HG02763 (cell line): Measurements from ENCODE around the gene VPS37B.

Source experiments
- ATAC-seq: cut with Tn5 transposase; IDR thresholded peaks from one replicate; pipeline ENCODE4 v1.9.1; 2021; ENCODE audit warnings: mild to moderate bottlenecking, moderate library complexity; ENCODE audit not compliant: unreplicated experiment

The VPS37B gene

DNA sequence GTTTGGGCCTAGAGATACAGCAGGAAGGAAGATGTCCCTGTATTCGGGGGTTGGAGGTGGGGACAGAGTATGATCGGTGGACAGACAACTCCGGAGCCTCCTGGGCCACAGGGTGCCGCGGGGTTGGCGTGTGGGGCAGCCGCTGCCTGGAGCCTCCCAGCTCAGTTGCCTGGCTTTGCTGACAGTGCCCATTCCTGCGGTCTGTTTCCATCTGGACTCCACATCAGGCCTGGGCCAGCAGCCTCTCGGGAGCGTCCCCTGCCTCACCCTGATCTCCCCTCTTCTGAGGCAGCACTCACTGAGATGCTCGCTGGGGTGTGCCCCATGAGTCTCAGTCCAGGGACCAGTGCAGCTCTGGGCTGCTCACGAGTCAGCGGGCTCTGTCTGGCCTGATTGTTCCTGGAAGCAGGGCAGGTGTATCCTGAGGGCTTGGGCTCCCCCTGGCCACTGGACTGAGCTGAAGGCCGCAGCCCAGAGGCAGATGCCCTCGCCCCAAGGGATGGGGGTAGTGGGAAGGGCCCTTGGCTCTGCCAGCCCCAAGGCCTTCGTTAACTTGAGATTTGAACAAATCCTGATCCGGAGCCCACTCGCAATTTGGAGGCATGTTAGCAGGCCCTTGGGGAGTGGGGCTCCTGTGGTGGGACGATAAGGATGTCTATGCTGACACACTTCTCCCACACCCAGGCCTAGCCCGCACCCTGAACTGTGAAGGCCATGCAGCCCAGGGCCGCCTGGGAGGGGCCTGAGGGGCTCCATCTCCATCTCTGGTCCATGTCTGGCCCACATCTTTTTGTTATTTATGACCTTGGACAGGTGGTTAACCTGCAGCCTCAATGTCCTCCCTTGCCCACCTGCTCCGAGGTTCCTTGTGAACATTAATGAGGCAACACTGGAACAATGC, 53.2 kb downstream of the VPS37B start:
- ATAC-seq, result no peak

DNA sequence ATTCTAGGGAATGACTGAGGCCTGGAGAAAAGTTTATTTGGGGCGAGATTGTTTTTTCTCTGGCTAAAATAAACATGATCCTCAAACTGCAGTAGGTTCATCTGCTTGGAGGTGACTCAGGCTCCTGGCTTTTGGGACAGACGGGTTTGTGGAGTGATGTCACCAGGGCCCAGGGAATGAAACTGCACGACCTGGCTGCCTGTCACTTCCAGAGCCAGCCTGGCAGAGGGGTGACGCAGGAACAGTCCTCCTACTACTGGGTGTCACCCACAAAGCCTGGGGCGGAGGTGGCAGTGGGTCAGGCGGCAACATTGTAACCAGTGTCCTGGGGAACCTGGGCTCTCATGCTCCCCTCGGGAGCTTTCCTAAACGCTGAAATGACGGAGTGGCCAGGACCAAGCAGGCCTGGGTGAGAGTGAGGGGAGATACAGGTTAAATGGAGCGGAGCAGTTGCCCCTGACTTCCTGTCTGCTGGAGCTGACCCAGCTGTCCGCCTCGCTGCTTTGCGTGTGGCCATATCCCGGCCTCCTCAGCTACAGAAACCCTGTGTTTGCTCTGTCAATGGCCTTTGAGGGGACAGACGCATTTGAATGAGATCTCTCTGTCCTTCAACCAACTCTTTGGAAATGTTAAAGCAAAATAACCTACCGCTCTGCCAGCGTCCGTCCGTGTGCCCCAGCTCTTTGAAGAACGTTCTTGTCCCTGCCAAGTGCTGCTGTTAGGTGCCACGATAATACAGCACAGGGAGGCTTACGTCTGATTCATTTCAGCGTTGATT, 54.2 kb downstream of the VPS37B start:
- no peak for ATAC-seq

DNA sequence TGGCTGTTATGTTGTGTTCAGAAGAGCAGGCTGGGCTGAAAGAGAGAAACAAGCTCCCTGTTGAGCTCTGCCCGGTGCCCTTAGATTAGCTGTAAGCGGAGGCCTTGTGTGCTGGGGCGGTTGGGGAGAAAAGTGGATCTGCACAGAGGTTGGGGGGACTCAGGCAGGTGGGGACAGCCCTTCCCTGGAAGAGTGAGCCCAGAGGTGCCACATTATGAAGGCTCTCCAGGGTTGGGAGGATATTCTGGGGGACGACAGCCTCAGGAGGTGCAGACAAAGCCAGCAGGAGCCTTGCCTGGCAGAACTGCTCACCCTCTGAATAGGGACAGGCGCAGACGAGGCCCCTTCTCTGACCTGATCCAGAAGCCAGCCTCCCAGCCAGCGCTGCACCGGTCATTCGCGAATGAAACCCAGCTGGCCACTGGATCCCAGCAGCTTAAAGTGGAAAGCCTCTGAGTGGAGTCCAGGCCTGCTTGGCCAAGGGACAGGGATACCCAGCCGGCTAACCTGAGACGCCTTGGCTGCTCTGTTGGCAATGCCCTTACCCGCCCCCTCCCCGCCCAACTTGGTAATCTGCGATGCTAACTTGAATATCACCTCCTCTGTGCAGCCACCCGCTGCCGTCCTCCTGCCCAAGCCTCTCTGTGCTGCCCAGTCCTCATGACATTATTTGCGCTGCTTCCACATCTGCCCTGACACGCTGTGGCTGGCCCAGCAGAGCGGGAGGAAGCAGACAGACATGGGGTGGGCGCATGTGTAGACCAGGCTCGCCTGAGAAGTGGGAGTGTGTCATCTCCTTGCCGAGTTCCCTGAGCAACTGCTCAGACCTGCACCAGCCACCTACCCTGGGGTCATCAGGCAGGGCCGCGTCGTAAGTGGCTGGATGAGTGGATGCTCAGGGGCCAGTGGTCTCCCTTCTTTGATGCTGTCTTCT, 55.1 kb downstream of the VPS37B start:
- ATAC-seq, result no peak

DNA sequence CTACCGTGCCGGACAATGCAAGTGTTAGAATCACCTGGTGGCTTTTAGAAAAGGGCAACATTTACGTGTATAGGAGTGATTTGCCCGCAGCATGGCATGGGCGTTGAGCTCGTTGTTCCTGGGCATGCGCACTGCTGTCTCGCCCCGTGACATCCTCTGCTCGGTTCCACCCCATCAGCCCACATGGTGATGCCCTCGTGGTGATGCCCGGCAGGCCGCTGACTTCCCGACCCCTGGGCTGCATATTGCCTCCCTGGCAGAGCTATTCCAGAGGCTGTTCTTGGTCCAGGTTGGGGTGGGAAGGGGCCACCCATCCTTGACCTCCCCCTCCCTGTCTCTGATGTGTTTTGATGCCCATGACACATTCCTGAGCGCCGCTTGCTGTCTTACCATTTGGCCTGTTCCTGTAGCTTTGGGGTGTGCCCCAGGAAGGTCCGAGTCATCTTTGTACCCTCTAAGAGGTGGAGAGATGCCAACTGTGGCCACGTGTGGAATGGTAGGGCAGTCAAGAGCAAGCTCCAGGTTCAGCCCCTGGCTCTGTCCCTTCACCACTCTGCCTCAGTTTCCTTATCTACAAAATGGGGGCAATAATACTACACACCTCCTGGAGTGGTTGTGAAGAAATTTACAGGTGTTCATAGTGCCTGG, 55.9 kb downstream of the VPS37B start:
- ATAC-seq, result no peak

DNA sequence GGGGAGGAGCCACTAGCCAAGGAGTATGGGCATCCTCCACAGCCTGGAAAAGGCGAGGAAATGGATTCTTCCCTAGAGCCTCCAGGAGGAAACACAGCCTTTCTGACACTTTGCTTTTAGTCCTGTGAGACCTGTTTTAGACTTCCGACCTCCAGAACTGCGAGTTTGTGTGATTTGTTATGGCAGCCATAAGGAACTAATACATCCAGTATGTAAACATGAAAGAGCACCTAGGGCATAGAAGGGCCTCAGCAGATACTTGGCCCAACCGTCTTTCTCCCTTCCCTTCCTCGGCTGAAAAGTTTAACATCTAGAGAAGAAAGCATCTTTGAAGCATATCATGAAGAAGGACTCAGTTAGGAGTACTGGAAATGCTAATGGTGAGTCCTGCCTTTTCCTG, 57.1 kb downstream of the VPS37B start:
- ATAC-seq, result no peak

DNA sequence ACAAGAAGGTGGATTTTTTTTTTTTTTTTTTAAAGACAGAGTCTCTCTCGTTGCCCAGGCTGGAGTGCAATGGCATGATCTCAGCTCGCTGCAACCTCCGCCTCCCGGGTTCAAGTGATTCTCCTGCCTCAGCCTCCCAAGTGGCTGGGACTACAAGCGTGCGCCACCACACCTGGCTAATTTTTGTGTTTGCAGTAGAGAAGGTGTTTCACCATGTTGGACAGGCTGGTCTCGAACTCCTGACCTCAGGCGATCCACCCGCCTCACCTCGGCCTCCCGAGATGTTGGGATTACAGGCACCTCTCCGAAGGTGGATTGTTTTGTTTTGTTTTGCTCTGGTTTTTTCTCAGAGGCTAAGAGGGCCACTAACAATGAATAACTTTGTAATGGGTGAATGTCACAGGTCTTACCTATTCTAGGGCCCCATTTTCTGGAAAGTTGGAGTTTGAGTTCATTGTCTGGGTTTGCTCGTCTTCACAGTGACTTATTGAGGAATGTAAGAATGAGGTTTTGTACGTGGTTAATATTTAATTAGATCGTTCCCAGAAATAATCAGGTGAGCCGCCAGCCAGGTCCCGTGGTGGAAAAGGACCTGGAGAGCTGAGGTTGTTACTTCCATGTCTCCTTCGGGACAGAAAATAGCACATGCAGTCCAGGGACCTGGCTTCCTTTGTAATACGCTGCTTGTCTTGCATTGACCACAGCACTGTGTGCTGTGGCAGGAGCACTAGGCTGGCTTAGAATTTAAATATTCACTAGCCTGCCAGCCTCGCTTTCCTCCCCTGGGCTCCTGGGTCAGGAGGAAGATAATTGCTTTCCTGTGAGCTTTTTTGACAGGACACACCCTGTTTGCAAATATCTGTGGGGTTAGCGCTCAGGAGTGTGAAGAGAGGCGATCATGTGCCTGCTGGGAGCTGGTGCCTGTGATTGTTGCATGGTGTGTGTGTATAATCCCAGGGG, 58.3 kb downstream of the VPS37B start:
- no peak for ATAC-seq

DNA sequence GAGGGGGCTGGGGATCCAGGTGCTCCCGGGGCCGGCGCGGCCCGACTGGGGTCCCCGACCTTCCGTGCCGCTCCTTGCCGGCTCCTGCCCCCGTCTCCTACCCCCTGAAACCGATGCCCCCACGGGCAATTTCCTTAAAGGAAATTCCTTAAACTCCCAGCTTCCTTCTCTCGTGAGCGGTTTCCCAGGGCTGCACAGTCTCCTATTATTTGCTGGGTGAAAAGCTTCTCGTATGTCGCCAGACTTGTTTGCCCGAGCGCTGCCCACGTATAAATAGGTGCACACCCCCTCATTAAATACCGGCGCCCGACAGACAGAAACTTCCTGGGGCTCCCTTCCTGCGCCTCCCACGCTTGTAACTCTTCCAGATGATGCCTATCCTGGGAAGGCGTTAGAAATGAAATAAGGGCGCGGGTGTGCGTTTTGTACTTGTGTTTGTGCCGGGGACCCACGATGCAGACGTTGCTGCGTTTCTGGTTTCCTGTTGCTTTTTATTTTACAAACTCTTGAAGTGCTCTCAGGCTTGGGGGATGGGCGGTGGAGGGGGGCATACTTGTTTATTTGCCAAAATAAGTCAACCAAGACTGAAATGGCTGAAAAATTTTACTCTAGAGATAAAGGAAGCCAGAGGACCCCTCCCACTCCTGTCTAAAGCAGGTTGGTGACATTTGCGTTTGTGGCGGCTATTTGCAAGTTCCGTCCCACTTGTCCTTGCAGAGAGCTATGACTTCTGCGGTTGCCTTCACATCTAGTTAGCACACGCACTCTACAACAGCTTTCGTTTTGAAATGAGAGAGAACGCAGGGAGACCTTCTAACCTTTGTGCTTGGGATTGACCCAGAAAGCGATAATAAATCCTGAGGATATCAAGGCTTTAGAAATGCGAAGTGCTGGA, 59.6 kb downstream of the VPS37B start:
- peak; percentile 38 for ATAC-seq

DNA sequence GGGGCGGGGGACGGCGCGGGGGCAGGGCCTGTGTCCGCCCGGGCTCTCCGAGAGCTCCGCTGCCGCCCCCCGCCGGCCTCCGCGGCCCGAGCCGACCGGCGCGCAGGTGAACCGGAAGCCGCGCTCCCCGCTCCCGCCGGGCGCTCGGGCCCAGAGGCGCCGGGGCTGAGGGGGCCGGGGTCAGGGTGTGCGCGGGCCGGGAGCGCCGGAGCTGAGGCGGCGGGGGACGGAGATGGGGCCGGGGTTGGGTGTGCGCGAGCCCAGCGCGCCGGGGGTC, 60.2 kb downstream of the VPS37B start:
- peak; percentile 35 for ATAC-seq

DNA sequence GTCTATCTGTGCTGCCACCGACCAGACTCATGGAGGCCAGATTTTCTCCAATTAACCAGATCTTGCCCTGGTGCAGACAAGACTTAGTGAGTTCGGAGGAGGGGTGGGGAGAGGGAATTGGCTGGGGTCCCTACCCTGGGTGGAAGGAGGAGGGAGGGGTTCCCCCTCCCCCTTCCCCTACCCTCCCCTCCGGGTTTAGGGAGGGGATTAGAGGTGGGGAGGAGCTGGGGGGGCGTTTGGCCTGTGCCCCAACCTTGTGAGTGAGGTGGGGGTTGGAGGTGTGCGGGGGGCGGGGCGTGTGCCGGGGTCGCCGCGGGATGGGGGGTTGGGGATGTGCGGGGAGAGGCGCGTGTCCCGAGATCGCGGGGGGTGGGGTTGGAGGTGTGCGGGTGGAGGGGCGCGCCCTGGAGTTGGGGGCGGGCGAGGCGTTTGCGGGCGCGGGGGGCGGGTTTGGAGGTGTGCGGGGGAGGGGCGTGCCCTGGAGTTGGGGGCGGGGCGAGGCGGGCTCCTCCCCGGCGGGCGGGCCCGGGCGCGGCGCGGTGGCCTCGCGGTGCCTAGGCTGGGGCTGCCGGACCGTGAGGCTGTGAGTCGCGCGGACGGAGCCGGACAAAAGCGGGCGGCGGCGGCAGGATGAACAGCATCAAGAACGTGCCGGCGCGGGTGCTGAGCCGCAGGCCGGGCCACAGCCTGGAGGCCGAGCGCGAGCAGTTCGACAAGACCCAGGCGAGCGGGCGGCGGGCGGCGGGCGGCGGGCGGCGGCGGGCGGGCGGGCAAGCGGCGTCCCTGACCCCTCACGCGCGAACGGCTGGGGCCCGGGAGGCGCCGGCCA, 60.8 kb downstream of the VPS37B start, which contains the start of gene HIP1R:
TSS of gene HIP1R (plus strand) at position 537 of the 829 bp plus-strand sequence. CDS start at position 631, 94 bp downstream.
- ATAC-seq, result peak; percentile 27

DNA sequence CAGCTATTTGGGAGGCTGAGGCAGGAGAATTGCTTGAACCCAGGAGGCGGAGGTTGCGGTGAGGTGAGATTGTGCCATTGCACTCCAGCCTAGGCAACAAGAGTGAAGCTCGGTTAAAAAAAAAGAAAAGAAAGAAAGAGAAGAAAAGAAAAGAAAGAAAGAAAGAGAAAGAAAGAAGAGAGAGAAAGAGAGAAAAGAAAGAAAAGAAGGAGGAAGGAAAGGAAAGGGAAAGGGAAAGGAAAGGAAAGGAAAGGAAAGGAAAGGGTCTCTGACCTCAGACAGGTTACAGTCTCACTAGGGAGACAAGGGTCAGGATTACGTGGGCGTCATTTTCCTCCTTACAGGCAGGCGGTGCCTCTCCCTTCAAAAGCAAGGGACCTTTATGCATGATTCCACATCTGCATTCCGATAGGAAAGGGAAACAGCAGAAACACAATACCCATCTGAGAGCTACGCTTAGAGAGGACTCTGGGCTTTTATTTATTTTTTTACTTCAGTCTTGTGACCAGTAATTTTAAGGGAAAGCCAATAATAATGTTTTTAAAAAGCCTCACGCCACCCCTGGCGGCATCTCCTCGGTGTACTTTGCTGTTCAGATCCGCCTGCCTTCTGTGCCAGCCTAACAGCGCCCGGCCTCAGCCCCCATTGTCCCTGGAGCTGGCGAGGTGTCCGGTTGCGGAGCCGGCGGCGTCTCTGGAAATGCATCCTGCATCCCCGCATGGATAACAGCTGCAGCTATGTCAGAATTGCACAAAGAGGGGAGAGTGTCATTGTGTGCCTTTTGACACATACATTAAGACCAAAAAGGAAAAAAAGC, 61.6 kb downstream of the VPS37B start:
- no peak for ATAC-seq

DNA sequence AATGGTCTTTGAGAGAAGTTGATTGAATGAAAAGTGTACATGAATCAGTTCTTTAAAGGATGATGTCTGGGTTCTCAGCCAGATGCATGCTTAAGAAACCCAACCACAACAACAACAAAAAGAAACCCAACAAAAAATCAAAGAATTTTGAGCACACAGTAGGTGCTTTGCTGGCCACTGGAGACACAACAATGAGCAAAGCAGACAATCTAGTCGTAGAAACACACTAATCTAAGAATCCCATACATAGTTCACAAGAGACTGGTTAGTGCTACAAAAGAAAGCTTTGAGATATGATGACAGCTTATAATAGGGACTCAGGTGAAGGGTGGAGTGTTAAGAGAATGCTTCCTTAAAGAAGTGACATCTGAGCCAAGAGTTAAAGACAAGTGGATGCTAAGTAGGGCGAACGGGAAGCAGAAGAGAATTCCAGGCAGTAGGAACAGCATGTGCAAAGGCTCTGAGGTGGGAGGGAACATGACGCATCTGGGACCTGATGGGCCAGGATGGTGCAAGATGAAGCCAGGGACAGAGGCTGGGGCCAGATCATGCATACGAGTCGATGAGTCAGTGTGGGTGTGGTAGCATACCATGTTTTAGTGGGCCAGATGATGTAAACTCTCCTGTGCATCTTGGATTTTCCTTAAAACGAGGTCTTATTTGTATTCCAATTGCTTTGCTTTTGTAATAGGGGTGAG, 65.3 kb downstream of the VPS37B start:
- no peak for ATAC-seq

DNA sequence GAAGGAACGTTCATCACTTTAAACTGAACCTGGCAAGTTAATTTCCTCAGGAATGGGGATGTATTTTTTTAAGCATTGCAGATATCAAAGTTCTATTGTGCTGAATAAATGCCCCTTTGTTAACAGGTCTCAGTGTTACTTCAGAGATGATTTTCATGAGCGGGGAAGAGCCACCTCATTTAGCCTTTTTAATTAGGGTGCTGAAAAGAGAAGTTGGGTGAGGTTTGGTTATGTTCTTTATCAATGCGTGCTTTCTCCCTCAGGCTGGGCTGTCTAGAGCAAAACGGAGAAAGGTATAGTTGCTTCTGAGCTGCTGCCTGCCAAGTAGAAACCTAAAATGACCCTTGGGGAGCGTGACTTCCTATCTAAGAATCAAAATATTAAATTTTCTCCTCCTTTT, 68.7 kb downstream of the VPS37B start:
- no peak for ATAC-seq

DNA sequence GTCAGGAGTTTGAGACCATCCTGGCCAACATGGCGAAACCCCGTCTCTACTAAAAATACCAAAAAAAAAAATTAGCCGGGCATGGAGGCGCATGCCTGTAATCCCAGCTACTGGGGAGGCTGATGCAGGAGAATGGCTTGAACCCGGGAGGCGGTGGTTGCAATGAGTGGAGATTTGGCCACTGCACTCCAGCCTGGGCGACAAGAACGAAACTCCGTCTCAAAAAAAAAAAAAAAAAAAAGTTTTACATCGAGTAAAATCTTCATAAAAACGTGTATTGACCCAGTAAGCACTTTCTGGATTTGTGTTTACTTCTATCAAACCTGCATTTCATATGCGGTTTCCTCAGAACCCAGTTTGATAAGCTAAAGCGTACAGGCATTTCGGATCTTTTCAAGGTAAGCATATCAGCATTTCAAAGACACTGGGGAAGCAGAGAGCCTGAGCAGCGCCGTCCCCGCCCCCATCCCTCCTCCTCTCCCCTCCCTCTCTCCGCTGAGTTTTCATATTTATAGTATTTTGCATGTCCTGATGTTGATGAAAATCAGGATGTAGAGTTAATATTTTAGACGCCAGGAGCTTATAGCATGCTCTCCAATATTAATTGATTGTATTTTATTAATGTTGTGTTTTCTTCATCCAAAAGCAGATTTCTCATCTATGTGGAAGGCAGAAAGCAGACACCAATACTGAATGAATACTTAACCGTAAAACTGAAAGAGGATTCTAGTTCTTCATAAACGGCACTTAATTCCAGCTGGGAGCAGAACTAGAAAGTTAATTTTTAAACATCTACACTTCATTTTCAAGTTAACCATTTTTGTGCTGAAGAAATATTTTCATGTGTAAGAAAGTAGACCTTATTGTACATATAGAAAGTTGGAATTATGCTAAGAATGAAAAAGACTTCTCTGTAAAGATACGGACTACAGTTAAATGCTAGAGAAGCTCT, 69.9 kb downstream of the VPS37B start:
- ATAC-seq, result no peak

DNA sequence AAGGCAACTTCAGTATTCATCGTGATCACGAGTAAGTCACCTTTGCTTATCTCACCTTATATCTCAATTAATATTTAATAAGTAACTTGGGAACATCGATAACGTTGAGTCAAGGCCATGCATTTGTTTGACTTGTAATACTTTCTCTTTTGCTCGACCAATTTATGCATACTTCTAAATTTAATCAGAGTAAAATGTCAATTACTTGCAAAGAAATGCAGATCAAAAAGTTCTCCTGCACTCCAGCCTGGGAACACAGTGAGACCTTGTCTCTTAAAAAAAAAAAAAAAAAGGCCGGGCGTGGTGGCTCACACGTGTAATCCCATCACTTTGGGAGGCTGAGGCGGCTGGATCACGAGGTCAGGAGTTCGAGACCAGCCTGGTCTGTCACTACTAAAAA, 72.5 kb downstream of the VPS37B start:
- no peak for ATAC-seq

DNA sequence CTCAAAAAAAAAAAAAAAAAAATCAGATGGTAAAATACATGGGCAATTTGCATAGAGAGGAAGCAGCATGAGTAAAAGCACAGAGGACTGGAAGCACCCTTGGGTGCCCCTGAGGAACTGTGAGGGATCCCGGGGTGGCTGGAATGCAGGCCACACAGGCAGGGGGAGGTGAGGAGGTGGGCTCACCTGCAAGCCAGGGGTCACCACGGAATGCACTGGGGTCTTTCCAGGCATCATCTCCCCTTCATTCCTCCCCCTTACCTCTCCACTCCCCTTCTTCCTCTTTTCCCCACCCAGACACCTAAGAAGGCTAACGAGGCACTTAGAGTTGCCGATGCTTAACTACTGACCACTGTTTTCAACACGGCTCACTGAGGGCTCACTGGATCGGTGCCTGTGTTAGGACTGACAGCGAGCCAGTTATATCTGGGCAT, 75.1 kb downstream of the VPS37B start:
- no peak for ATAC-seq
